SU-DHL-6 (cell line): Measurements from ENCODE around the gene PLXND1.

Experiments
- EZH2phosphoT487 ChIP-seq: fragments of 200-600 bp; sonication (generic), shearing (Covaris generic); conservative IDR thresholded peaks from 2 replicates; pipeline ENCODE4 v1.6.1; 2018; ENCODE audit warnings: mild to moderate bottlenecking, antibody characterized with exemption, low read length, moderate library complexity, mixed read lengths
- TF ChIP-seq, protein P1 (sequence below): fragments of 200-600 bp; sonication (generic); IDR thresholded peaks from one replicate; pipeline ENCODE4 v1.5.1; 2017; ENCODE audit warnings: antibody characterized with exemption, mild to moderate bottlenecking, low read length, moderate library complexity; ENCODE audit not compliant: insufficient read depth, poor library complexity, severe bottlenecking

DNA sequence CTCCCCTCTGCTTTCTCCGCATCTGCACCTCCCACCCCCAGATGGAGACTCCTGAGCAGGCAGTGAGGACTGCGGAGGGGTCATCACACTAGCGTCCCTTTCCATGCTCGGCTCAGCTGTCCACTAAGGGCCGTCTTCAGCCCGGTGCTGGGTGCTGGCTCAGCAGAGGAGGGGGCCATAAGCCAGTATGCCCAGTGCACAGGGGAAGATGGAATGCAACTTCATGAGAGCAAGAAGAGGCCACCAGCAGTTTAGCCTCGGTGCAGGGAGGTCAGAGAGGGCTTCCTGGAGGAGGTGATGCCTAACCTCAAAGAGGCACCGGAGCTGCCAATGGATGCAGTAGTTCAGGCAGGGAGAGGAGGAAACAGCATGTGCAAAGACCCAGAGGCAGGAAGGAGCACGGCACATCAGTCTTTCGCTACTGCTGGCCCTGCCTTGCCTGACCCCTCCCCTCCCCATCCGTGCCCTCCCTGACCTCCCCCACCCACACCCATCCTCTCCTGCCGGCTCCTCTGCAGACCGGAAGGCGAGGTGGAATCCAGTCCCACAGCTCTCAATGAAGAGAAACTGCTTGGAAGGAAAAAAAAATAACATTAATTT is 15.2 kb upstream of the PLXND1 start:
- TF ChIP-seq, protein P1, sequence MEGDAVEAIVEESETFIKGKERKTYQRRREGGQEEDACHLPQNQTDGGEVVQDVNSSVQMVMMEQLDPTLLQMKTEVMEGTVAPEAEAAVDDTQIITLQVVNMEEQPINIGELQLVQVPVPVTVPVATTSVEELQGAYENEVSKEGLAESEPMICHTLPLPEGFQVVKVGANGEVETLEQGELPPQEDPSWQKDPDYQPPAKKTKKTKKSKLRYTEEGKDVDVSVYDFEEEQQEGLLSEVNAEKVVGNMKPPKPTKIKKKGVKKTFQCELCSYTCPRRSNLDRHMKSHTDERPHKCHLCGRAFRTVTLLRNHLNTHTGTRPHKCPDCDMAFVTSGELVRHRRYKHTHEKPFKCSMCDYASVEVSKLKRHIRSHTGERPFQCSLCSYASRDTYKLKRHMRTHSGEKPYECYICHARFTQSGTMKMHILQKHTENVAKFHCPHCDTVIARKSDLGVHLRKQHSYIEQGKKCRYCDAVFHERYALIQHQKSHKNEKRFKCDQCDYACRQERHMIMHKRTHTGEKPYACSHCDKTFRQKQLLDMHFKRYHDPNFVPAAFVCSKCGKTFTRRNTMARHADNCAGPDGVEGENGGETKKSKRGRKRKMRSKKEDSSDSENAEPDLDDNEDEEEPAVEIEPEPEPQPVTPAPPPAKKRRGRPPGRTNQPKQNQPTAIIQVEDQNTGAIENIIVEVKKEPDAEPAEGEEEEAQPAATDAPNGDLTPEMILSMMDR = no peak
- TF ChIP-seq EZH2phosphoT487 = no peak
